HG02870 (cell line): ENCODE results near the gene MDC1.
"Not testable (repeated sequence)": the region's sequence is repeated elsewhere in the genome, so short reads cannot be mapped to it uniquely, and the experiment has no call there.

Experiments used
- ATAC-seq: cut with Tn5 transposase; IDR thresholded peaks from one replicate; pipeline ENCODE4 v1.9.1; 2021; ENCODE audit warnings: mild to moderate bottlenecking, moderate library complexity; ENCODE audit not compliant: unreplicated experiment

Gene MDC1

DNA sequence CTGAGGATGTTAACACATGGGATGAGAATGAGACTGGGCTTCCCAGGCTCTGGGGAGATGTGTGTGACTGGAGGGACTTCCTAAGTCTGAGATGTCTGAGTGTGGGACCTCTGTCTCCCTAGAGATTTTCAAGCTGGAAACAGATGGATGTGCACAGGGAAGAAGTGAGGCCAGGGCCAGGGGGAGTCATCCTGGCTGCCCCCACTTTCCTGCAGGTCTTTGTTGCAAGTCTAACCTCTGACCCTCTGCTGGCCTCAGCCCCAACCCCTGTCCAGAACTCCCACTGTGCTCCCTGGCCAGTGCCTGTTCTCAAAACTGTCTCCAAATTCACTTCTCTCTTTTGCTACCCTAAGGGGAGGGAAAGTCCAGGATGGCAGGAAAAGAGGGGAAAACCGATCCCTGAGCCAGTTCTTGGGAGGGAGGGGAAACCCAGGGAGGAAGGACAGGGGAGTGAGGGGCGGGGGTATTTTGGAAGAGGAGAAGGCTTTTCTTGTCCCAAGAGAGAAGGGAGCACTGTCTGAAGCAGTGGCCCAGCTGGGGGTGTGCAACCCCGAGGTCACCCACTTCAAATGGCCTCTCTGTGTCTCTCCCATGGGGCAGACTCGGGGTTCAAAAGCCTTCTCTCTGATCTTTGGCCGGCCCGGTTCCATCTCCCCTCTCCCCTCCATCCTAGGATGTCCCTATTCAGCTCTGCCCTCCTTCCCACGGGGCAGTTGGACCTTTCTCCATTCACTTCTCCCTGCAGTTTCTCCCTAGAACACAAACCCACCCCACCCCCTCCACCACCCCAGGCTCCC lies 33.7 kb downstream of the MDC1 start:
- ATAC-seq: no peak

DNA sequence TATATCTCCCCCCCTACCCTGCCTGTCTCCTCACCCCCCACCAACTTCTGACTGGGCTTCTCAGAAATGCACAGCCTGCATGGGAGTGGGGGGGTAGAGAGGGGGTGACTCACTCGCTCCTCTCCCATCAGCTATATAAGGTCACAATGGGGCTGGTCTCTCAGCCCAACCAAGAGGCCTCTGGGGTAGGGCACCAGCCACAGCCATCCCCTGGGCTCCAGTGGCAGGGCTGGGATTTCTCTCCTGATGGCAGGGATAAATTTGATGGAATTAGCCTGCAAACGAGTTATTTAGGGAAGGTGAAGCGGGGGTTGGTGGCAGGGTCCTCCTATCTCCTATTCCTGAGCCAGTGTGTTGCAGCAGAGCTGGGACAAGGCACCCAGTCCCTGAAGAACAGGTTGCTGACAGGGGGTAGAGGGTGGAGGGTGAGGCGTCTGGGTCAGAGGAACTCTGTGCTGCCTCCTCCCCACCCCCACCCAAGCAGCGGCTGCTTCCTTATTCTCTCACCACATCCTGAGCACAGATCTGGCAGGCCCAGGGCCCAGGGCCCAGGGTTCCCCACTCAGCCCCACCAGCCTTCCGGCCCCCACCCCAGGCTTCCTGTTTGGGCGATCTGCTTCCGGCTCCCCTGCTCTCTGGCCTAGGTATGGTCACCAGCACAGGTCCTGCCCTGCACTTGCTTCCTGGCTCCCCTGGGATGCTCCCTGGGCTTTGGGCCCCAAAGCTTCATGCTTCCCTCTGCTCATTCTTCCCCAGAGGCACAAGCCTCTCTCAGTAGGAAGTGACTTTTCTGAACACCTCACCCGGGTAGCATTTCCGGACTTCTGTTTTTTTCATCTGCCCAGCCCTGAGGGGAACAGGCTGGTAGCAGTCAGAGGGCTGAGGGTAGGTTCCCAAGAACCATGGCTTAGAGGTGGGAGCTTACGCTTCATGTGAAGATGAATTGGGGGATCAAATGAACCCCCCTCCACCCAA lies 34.7 kb downstream of the MDC1 start:
- ATAC-seq: peak; percentile 39

DNA sequence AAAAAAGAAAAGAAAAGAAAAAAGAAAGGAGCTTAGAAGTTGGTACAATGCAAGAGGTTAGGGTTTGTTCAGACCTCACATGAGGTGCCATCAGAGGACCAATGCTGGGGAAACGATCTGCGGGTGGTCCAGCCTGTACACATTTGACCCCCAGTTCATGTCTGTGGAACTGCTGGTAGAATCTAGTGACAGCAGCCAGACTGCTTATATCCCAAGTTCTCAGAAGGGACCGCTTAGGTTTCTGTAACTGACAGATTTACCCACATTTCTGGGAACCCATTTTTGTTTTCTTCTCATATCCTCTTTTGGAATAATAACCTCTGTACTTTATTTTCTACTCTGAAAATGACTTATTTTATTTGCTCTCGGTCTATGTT lies 35.3 kb downstream of the MDC1 start:
- ATAC-seq: no peak

DNA sequence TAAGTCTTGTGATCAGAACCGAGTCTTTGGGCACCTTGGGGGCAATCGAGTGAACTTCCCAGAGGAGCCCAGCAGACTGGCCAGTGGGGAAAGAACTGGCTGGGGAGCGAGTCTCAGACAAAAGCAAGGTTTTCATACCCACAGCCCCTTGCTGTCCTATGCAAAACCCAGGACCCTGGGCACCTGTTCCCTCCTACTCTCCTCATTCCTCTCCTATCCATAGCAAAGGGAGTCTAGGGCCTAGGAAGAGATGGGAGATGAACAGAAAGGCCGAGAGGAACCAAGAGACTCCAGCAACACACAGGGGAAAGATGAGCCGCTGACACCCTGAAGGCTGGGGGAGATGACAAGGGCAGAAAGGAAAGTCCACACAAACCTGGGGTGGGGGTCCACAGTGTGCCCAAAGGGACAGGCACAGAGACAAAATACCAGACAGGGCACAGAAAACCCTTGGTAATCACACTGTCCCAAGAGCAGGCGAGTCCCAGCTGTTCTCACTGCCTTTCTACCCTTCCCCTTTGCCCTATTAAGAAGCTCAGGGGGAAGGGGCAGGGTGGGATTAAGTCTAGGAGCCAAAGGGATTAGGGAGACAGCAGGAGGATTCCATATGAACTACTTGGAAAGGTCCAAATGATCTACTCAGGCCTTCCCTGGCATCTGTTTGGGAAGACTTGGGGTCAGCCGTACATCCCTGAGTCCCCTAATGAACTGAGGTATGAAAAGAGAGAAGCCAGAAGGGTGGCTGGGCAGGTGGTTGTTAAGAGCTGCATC lies 37.1 kb downstream of the MDC1 start:
- no peak for ATAC-seq

DNA sequence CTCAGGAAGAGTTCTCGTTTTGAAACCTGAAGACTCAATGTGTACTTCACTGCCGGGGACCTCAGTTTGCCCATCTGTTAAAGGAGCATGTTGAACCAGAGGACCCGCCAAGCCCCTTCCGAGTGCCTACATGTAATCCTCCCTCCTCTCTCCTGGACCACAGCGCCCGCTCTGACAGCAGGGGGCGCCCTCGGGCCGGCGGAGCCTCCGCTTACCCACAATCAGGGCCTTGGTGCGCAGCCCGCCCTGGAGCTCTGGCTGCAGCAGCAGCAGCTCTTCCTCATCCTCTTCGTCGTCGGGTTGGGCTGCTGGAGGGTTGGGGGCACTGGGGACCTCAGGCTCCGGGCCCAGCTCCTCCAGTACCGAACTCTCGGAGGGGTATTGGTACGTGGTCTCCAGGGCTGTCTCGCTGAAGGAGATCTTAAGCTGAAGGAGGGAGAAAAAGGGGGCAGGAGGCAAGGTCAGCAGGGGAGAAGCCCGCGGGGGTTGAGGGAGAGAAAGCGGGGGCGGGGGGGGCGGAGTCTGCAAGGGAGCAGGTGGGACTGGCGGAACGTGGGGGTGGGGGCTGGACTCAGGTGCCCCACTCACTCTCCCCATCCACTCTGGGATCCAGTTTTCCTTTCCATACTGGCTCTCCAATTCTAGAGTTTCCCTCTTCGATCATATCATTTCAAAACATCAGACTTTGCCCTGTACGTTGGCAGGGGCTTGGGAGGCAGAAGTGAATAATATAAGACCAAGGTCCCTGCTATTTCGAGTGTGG lies 37.9 kb downstream of the MDC1 start:
- peak; percentile 37 for ATAC-seq

DNA sequence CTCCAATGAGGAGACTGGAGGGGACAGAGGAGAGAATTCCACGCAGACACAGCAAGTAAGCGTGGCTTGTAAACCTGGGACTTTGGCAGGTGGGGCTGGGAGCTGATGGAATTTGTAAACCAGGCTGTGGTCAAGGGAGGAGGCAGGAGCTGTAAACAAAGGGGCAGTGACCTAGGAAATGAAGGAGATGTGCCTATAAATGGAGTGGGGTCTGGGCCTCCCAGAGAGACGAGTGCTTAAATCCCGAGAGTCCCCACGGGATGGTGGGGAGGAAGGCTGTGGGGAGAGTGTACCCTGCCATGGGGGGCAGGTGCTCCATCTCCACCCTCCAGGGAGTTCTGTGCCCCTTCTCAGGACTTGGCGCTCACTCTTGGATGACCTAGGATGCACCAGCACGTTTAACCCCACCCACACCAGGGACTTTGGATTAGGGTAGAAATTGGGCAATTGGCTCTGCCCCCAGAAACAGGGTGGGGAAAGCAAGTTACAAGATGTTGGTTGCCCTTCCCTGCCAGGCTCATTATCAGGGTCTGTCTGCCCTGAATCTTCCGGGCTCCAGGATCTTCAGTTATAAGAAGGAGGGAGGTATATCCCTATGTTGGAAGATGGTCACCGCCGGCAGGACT lies 40.3 kb downstream of the MDC1 start:
- no peak for ATAC-seq

DNA sequence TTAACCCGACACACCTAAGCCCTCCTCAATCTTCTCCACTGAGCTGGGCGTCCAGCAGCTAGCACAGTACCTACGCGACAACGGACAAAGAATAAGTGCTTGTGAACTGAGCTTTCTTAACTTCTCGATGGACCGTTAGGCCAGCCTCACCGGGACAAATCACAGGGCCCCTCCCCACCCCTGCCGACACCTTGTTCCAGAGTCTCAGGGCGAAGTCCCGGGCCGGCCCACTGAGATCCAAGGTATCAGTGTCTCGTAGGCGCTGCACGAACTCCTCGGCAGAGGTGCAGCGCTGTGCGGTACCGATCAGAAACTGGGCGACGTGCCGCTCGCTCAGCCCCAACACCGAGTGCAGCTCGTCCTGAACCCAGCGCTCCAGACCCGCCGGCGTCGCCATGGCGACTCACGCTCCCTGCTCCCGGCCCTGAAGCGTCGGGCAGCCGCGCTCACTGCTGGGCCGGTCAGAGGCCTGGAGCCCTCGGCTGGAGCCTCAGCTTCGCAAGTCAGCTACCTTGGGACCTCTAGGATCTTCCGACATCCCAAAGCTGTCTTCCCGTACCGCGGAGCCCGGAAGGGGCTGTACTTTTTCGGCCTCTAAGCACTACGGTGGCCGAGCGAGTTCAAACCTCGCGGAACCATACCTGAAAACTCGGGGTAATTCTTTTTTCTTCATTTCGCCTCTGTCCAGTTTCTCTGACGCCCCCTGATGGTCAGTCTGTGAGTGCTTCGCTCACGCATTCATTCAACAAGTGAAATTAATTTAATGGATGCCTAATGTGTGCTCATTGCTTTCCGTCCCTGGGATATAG lies 44.4 kb downstream of the MDC1 start, which contains the start of gene DHX16:
Gene DHX16 (minus strand): TSS at position 562 of the 809 bp plus-strand sequence. CDS start 165 bp downstream, at position 397.
- ATAC-seq: peak; percentile 71

DNA sequence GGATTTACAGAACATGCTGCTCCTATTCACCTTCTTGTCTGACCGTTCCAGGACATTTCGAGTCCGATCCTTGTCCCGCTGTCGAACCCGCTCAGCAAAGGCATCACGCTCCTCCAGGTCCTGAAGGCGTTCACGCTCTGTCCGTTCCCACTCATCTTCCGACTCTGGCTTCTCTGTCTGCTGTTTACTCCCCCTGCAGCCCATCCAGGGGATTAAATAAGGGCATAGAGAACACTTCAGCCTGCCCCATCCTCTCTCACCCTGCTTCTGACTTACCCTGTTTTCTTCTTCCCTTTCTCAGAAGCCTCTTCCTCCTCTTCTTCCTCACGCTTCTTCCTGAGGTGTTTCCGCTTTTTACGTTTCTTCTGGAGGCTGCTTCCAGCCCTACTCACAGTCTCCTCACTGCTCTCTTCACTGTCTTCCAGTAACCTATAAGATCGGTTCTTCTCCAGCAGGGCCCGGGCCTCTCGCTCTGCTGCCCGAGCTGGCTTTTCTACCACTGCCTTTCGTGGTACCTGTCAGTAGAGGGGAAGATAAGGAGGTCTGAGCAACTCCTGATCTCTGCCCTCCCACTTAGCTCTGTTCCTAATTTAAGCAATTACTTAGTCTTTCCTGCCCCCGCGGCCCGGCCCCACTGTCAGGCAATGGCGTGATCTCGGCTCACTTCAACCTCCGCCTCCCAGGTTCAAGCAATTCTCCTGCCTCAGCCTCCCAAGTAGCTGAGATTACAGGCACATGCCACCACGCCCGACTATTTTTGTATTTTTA lies 46.1 kb downstream of the MDC1 start:
- no peak for ATAC-seq

DNA sequence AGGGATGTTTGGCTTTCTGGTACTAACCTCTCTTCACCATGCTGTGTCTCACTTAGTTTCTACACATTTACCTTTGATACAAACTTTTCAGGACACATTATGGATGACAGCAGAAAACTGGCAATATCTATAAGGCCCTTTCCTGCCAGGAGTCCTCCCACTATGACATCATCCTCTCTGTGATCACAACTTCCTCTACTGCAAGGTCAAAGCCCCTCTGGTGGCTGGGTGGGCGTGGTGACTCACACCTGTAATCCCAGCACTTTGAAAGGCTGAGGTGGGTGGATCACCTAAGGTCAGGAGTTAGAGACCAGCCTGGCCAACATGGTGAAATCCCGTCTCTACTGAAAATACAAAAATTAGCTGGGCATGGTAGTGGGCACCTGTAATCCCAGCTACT lies 50.8 kb downstream of the MDC1 start:
- not testable (repeated sequence) for ATAC-seq

DNA sequence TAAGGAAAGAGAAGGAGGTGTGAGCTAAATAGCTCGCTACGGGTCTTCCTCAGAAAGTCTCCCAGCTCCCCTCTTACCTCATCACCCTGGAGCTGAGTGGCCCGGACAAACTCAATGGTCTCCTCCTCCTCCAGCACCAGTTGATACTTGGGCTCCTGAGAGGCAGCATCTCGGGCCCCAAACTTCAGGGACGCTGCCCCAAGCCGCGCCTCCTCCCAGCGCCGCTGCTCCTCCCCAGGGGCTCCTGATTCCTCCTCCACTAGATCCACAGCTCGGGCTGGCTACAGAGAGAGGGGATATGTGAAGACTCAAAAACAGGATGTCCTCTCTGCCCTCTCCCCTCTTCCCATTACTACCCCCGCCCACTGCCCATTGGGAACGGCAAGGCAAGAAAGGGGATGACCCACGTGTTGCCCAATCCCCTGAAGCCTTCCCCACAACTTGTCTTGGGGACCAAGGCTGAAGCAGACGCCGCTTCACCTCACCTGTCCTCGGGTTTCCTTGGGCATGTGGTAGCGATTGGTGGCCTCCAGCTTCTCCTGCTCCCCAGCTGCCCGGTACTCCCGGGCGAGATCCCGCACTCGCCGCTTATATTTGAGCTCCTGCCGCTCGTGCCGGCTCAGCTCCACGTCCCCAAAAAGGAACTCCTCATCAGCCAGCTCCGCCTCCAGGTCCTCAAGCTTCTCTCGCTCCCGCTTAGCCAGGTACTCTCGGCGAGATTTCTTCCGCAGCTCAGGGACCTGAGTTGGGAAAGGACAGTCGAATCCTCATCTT lies 51.9 kb downstream of the MDC1 start:
- ATAC-seq: no peak

DNA sequence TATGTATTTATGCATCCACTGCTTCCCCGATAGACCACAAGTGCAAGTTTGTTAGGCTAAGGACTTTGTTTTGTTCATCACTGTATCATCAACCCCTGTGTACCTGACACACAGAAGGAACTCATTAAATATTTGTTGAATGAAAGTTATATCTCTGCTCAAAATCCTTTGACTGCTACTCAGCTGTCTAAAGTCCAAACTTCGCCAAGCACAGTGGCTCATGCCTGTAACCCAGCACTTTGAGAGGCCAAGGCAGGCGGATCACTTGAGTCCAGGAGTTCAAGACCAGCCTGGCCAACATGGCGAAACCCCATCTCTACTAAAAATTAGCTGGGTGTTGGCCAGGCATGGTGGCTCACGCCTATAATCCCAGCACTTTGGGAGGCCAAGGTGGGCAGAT lies 59.2 kb downstream of the MDC1 start:
- ATAC-seq: not testable (repeated sequence)

DNA sequence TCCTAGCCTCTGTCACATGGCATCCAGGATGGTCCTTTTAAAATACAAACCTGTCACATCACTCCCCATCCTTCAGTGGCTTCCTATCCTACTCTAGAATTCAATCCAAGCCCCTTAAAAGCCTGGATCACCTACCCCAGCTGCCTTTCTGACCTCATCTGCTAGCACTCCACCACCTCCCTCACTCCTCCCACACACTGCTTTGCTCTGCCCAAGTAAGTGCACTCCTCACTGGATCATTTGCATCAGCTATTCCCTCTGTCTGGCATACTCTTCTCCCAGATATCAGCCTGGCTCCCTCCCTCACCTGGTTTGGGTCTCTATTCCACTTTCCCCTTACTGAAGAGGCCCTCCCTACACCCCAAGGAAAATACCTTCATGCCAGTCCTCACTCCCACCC lies 59.6 kb downstream of the MDC1 start:
- ATAC-seq: no peak

DNA sequence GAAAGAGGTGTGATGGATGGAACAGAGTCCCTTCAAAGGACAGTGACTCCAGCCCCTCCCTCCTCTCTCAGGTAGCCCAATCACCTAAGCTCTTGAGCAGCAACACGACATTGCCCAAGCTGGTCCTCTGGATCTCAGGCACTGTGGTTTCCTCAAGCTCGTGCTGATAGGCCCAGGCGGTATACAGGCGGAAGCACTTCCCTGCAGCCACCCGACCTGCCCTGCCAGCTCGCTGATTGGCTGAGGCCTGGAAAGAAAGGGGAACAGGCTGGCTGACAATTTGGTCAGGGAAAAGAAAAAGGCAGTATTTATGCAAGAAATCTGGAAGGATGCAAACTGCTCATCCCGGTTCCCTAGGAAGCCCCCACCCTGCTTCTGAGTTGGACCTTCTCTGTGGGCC lies 60.6 kb downstream of the MDC1 start:
- ATAC-seq: no peak

DNA sequence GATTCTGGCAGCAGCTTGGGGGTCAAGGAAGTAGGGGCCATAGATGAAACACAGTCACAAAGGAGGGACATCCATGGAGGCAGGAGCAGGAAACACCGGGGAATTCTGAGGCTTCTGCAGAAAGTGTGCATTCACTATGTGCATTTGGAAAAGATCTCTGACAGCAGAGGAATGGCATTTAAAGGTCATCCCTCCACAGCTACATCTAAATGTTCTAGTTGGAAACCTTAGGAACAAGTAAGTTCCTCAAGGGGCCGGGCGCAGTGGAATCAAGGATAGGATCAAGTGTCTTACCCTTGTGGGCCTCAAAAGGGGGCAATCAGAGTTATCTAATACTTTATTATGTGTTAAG lies 61.4 kb downstream of the MDC1 start:
- ATAC-seq: no peak

DNA sequence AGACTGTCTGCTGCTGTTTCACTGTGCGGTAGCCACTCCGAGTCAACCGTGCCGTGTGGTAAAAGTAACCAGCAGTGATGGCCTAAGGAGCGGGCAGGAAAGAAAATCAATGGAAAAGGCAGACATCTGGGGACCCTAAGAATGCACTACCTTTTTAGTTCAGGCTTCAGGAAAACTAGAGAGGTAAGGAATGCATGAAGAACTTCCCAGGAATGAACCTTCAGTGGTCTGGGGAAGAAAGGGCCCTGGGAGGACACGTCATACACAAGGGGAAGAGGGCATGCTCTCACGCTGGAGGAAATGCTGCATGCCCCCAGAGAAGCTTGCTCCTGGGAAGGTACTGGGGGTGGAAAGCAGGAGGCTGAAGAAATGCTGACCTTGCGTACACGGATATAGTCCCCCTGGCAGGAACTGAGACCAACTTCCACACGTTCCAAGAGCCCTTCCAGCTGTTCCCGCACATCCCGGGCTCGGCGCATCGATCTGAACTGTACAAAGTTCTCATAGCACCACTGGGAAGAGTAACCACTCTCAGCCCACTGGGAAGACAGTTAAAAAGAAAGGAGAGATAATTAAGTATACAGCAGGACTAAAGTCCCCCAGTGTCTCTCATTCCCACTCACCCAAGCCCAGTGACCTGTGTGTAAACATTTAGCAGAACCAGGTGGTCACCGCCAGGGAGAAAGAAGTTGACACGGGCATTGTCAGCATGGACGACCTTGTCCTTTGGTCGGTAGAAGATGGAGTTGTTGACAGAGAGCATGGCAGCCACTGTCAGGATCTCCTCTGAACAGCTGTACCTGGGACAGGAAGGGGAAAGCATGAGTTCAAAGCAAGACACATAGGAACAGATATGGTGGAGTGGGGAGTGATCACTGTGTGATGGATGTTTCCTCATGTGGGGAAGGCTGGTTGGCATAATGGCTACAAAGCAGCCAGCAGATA lies 62.0 kb downstream of the MDC1 start:
- no peak for ATAC-seq

DNA sequence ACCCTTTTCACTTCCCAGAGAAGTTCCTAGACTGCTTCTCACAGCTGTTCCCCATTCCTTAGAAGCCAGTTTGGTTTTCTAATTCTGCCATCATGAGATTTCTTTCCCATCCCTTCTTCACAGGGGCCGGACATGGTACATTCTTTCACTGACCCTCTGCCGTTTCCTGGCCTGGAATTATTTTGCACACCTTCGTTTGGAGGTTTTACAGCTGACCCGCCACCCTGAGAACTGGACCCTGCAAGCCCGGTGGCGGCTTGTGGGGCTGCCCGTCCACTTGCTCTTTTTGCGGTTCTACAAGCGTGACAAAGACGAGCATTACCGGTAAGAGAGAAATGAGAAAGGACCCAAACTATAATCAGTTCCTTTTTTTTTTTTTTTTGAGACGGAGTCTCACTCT lies 65.9 kb downstream of the MDC1 start:
- no peak for ATAC-seq
